ENCODE data around the gene MS4A6E.

Gene MS4A6E

DNA sequence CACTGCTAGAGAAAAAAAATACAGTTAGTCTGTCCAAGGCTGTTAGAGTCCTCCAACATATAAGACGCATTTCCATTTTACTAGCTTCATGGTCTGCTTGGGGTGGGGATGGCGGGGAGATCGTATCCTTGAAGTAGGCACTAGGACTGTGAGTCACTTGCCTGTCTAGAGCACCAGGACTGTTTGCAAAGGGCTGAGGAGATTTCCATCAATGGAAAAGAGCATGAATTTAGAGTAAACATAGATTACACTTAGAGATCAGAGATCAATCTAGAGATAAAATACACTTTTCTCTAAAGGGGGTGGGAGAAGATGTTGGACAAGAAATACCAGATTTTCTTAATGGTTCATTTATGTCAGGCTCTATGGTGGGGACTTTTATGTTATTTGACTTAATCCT, 49.5 kb downstream of the MS4A6E start:
- DNase-seq (ENCODE audit: low read depth) = no peak

DNA sequence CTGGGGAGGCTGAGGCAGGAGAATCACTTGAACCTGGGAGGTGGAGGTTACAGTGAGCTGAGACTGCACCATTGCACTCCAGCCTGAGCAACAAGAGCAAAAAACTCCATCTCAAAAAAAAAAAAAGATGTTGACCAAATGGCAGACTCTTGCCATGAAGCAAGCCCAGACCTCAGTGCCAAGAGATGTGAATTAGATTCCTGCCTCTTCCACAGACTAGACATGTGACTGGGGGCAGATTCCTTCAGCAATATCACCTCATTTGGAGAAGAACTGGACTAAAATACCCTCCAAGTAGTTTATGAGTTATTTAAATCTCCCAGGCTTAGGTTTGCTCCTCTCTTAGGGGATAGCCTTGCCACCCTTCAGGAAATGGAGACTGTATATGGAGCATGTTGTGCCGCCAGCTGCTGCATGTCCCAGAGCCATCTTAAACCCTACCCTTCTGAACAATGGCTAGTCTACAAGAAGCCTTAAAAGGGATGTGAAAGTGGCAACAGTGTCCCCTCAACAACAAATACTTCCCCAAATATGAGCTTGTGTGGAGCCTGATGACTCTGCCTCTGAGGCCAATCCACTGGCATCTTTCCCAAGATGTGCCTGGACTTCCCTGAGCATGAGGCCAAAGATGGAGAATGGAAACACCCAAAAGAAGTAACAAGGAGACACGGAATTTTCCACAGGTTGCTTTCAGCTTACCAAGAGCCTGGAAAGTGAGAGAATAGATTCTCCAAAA, 50.5 kb downstream of the MS4A6E start:
- DNase-seq (ENCODE audit: low read depth) = no peak

DNA sequence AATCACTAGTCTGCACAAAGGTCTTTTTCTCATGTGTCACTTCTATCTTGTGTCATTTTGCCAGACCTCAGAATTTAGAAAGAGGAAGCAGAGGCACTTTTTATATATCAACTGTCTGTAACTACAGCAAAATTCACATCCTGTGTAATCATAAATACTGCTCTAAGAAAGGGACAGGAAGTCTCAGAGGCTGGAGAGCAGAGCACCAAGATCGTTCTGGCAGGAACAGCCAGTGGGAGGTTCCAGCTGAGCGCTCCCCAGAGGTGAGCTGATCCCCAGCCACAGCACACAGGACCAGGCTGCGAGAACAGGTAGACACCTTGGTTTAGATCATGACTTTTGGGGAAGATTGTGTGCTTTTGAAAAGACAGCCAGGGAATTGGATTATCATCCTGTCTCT, 51.3 kb downstream of the MS4A6E start, which contains the start of gene MS4A7:
Gene MS4A7, plus strand, starts transcription at position 179 of the 400 bp plus-strand sequence. CDS start 4,610 bp downstream, outside the sequence.
- DNase-seq (ENCODE audit: low read depth) = no peak

DNA sequence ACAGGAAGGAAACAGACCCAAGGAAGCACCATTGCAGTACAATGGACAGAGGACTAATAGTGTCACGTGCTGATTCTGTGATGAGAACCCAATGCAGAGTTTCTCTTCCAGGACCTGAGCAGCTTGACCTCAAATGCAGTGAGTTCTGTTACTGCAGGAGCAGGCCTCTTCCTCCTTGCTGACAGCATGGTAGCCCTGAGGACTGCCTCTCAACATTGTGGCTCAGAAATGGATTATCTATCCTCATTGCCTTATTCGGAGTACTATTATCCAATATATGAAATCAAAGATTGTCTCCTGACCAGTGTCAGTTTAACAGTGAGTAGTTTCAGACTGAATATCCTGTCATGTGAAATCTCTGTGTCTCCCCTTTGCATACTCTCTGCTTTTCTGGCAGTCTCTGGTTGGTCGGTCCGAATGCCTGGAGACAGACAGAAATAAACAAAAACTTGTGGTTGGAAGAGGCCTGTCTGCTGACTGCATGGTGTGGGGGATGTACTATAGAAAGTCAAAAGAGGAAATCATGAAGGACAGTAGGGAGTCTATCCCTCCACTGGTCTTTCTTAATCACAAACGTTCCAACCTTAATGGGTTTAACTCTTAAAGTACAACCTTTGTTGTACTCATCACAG, 62.3 kb downstream of the MS4A6E start:
- DNase-seq (ENCODE audit: low read depth) = no peak

DNA sequence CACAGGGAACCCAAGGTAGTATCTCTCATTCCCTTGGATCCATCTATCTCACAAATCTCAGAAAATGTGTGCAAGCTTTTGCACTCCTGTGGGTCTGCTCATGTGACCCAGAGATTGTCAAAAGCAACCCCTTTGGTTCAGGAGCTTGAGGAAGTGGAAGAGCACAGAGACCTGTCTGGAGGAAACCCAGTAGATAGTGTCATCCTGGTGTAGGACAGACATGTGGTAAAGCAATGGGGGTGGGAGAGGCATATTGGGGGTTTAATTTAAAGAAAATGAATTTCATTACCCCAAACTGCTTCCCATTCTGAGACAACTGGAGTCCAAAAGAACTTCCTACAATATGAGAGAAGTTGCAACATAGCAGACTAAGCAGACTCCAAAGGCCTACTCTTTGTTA, 63.4 kb downstream of the MS4A6E start:
- DNase-seq (ENCODE audit: low read depth) = no peak
